ENCODE data around the gene HDAC10.

Gene HDAC10

DNA sequence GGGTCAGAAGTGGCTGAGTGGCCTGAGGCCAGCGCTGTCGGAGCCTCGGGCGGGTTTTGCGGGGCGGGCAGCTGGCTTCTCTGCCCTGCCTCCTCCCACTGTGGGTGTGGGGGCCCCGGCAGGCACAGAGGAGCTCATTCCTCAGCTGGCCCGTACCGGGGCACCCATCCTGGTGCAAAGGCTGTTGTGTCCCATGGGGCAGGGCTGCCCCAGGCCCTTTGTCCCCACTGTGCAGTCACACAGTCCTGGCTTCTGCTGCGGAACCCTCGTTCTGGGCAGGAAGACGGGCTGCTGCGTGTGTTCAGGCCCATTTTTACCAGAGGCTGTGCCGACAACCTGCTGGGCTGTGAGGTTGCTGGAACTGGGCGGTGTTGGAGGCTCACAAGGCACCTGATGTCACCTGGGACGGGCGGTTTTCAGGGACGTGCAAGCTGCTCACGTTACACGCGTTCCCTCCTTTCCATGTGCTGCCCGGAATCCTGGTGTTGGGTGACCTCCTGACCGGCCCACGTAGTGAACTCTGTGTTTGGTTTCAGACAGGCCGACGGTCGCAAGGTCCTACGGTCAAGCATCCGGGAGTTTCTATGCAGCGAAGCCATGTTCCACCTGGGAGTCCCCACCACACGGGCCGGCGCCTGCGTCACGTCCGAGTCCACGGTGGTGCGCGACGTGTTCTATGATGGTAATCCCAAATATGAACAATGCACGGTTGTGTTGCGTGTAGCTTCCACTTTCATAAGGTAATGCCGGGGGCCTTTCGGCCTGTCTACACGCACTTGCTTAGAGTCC, 45.1 kb downstream of the HDAC10 start:
- TF ChIP-seq TAF1 (IDR thresholded peaks at IDR 0.05; ENCODE audit: borderline replicate concordance, insufficient read depth, low read length) (no peak), REST (IDR thresholded peaks at IDR 0.05; ENCODE audit: insufficient read depth in 1 of 2, low read depth in 2 of 2, low read length in 2 of 2) (no peak), FOXP2 (optimal IDR thresholded peaks at IDR 0.05; ENCODE audit: borderline replicate concordance, extremely low read depth, extremely low read length, insufficient read depth) (no peak), SIN3A (IDR thresholded peaks at IDR 0.05; ENCODE audit: borderline replicate concordance, insufficient read depth, low read length) (no peak), POLR2AphosphoS5 (IDR thresholded peaks at IDR 0.05; ENCODE audit: low read depth, low read length) (no peak)

- no peak for TF ChIP-seq REST (IDR thresholded peaks at IDR 0.05; ENCODE audit: insufficient read depth in 1 of 2, low read depth in 2 of 2, low read length in 2 of 2)
- no peak for TF ChIP-seq FOXP2 (optimal IDR thresholded peaks at IDR 0.05; ENCODE audit: borderline replicate concordance, extremely low read depth, extremely low read length, insufficient read depth)
- no peak for TF ChIP-seq POLR2AphosphoS5 (IDR thresholded peaks at IDR 0.05; ENCODE audit: low read depth, low read length)
Observed at GRCh38 chr22:50204571-50204970, 46.5 kb downstream of the HDAC10 start.

DNA sequence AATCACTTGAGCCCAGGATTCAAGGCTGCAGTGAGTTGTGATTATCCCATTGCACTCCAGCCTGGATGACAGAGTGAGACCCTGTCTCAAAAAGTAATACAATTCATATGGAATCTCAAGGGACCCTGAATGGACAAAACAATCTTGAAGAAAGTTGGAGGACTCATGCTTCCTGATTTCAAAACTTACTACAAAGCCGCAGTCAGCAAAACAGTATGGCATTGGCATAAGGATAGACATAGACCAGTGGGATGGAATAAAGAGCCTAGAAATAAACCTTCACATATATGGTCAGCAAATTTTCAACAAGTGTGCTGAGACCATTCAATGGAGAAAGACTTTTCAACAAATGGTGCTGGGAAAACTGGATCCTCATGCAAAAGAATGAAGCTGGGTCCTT, 47.8 kb downstream of the HDAC10 start:
- TF ChIP-seq REST (IDR thresholded peaks at IDR 0.05; ENCODE audit: insufficient read depth in 1 of 2, low read depth in 2 of 2, low read length in 2 of 2) (no peak), SIN3A (IDR thresholded peaks at IDR 0.05; ENCODE audit: borderline replicate concordance, insufficient read depth, low read length) (no peak), TAF1 (IDR thresholded peaks at IDR 0.05; ENCODE audit: borderline replicate concordance, insufficient read depth, low read length) (no peak), FOXP2 (optimal IDR thresholded peaks at IDR 0.05; ENCODE audit: borderline replicate concordance, extremely low read depth, extremely low read length, insufficient read depth) (no peak), POLR2AphosphoS5 (IDR thresholded peaks at IDR 0.05; ENCODE audit: low read depth, low read length) (no peak)

DNA sequence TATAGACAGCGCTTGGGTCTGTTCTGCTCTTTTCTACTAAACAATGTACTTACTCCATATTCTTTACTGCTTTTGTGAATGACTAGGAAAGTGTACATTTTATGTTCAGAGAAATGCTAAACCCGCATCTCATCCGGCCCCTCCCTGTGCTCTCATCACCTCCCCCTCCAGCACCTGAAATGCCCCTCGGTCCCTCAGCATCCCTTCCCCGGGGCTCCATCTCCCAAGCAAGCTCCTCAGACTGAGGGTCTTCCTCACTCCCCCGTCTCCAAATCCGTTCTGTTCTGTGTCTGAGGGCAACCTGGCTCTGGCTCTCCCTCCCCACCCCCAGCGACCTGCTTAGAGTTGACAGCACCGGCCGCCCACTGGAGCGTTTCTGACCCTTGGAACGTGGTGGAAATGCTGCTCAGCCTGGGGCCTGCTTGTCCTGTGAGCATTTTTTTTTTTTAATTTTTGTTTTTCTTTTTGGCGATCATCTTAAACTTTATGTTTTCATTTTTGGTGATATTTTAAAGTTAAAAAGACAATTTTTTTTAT, 48.9 kb downstream of the HDAC10 start:
- TF ChIP-seq REST (IDR thresholded peaks at IDR 0.05; ENCODE audit: insufficient read depth in 1 of 2, low read depth in 2 of 2, low read length in 2 of 2) (no peak), SIN3A (IDR thresholded peaks at IDR 0.05; ENCODE audit: borderline replicate concordance, insufficient read depth, low read length) (no peak), POLR2AphosphoS5 (IDR thresholded peaks at IDR 0.05; ENCODE audit: low read depth, low read length) (no peak), FOXP2 (optimal IDR thresholded peaks at IDR 0.05; ENCODE audit: borderline replicate concordance, extremely low read depth, extremely low read length, insufficient read depth) (no peak), TAF1 (IDR thresholded peaks at IDR 0.05; ENCODE audit: borderline replicate concordance, insufficient read depth, low read length) (no peak)
